Lung (tissue), 16 donors: ENCODE measurements around the gene TRIM10. TPM values are rescaled to one million over a fixed set of nuclear protein-coding genes. Genes with fewer than 3 reads are reported as not detected.

Source experiments
- ATAC-seq: fragments of 200-7000 bp; cut with Tn5 transposase; one replicate; pipeline ENCODE4 v1.9.1; 2020; ENCODE audit warnings: moderate number of reproducible peaks; ENCODE audit not compliant: insufficient read depth, low FRiP score
- DNase-seq, 3 donors: peaks; one replicate each; pipeline ENCODE4 v3.0.0-alpha.2; 2013 to 2017
- H3K27ac ChIP-seq, 2 donors: one replicate each; pipeline ENCODE4 v1.5.1; 2013; ENCODE audit warnings: mild to moderate bottlenecking in 2 of 2, moderate library complexity in 2 of 2, control low read depth in 1 of 2, inconsistent platforms in 1 of 2, low read depth in 1 of 2, low read length in 1 of 2
- H3K27me3 ChIP-seq, 3 donors: one replicate each; pipeline ENCODE4 v1.5.1; 2013; ENCODE audit warnings: low read length in 2 of 3; ENCODE audit not compliant: control insufficient read depth in 3 of 3, insufficient read depth in 3 of 3
- H3K36me3 ChIP-seq, 4 donors: one replicate each; pipeline ENCODE4 v1.5.1; 2013; ENCODE audit warnings: low read length in 4 of 4, mild to moderate bottlenecking in 1 of 4, moderate library complexity in 1 of 4; ENCODE audit not compliant: control insufficient read depth in 4 of 4, insufficient read depth in 4 of 4
- H3K4me1 ChIP-seq, 5 donors: one replicate each; pipeline ENCODE4 v1.5.1; 2013; ENCODE audit warnings: low read length in 5 of 5, mild to moderate bottlenecking in 2 of 5, moderate library complexity in 1 of 5; ENCODE audit not compliant: control insufficient read depth in 5 of 5, insufficient read depth in 5 of 5
- H3K4me3 ChIP-seq: one replicate; pipeline ENCODE4 v1.5.1; 2013; ENCODE audit warnings: mild to moderate bottlenecking, control low read depth, moderate library complexity
- H3K9ac ChIP-seq, 2 donors: one replicate each; pipeline ENCODE4 v1.5.1; 2013; ENCODE audit warnings: low read length in 2 of 2, control low read depth in 1 of 2; ENCODE audit not compliant: insufficient read depth in 1 of 2
- H3K9me3 ChIP-seq, 4 donors: one replicate each; pipeline ENCODE4 v1.5.1; 2013; ENCODE audit warnings: low read length in 3 of 4, mild to moderate bottlenecking in 1 of 4, moderate library complexity in 1 of 4; ENCODE audit not compliant: control insufficient read depth in 4 of 4, insufficient read depth in 3 of 4
- CTCF ChIP-seq: IDR thresholded peaks from 2 replicates; pipeline ENCODE4 v1.5.1; 2012; ENCODE audit warnings: mild to moderate bottlenecking; ENCODE audit errors: control extremely low read depth, extremely low read depth
- WGBS, 2 donors: extraction: QIAGEN DNeasy Blood & Tissue Kit; methylation state at CpG; one replicate each; pipeline ENCODE4 v1.1.7; 2013; 5-methylcytosine and 5-hydroxymethylcytosine counted together
- long read RNA-seq, 5 donors: transcript quantifications; one replicate each; lab custom pipeline, GENCODE V29; 2026
- polyA plus RNA-seq, 2 donors: library from polyadenylated mRNA; stranded (reverse); fragments of 200-250 nt; gene quantifications; one replicate each; pipeline ENCODE4 v1.2.1, GENCODE V29; 2013
- total RNA-seq, 2 donors: library from RNA; depleted of rRNA in 1 of 2; stranded (reverse); fragments of >200 nt in 1 of 2; gene quantifications; one replicate each; pipeline ENCODE4 v1.2.1, GENCODE V29; 2014 to 2021
- donor health status: control.
- donor health status: control.
- donor health status: Bipolar disorder and iron deficiency.
- donor health status: healthy.
- donor health status: DM: yes; HTN: yes; CAD: no.

Gene TRIM10
- total RNA-seq (1 to 10 TPM in 1 of 2 donors, under 1 TPM in 1; 0.06 to 1.8 TPM), polyA plus RNA-seq (under 1 TPM; 0.06 to 0.12 TPM)
- long read RNA-seq, donor 1, result 0 reads
- long read RNA-seq, donor 2, result 0 reads
- long read RNA-seq, donor 3, result 0 reads
- long read RNA-seq, donor 4, result 0 reads
- long read RNA-seq, donor 5, result 0 reads

GRCh38 chr6:30160785-30161531 is at the start of gene TRIM10:
Gene TRIM10, minus strand, starts transcription at chr6:30161211. Its CDS starts 353 bp downstream, at chr6:30160858.
- DNase-seq (no peak), ATAC-seq (no peak)
- 72 to 86% methylated on average over 4 of the region's 4 CpGs for WGBS, 2 donors
- TF ChIP-seq CTCF, result no peak
- Histone ChIP-seq H3K4me3 (no peak within 1 kb of the TSS), H3K36me3 (no peaks in the 10 kb centered on the region), H3K4me1 (peaks cover 0 to 3% (median 0%) of the 10 kb centered on the region in 5 donors), H3K9ac (no peak within 1 kb of the TSS), H3K9me3 (no peaks in the 10 kb centered on the region), H3K27me3 (peaks cover 0 to 25% (median 0%) of the 10 kb centered on the region in 3 donors), H3K27ac (no peak within 1 kb of the TSS)

- no peak for TF ChIP-seq CTCF
- H3K27ac ChIP-seq, result peak overlapping the region in 1 of 2 donors; percentile 89
- peaks cover 16 to 37% (median 29%) of the 10 kb centered on the region in 5 donors for H3K4me1 ChIP-seq
- peaks cover 0 to 7% (median 2%) of the 10 kb centered on the region in 4 donors for H3K36me3 ChIP-seq
- H3K4me3 ChIP-seq, result no peak overlapping the region
- H3K27me3 ChIP-seq, result no peaks in the 10 kb centered on the region
- no peaks in the 10 kb centered on the region for H3K9me3 ChIP-seq
- DNase-seq (peak in 2 of 3 donors; percentile 9 to 24), ATAC-seq (no peak)
- peak overlapping the region in 1 of 2 donors; percentile 44 for H3K9ac ChIP-seq
- WGBS, 2 donors, result 54 to 77% methylated on average over 4 of the region's 4 CpGs
Measured at GRCh38 chr6:30207619-30208295, 46.7 kb upstream of the TRIM10 start.

- 40 to 62% methylated on average over 11 of the region's 11 CpGs for WGBS, 2 donors
- peaks cover 0 to 7% (median 2%) of the 10 kb centered on the region in 4 donors for H3K36me3 ChIP-seq
- H3K9me3 ChIP-seq, result no peaks in the 10 kb centered on the region
- H3K4me3 ChIP-seq, result no peak overlapping the region
- peak overlapping the region in 1 of 2 donors; percentile 44 for H3K9ac ChIP-seq
- H3K27ac ChIP-seq, result peak overlapping the region in 1 of 2 donors; percentile 89
- peak; percentile 49 for ATAC-seq
- no peaks in the 10 kb centered on the region for H3K27me3 ChIP-seq
- peaks cover 14 to 31% (median 26%) of the 10 kb centered on the region in 5 donors for H3K4me1 ChIP-seq
- no peak for TF ChIP-seq CTCF
- DNase-seq, result peak in 2 of 3 donors; percentile 31 to 57
Measured at GRCh38 chr6:30206799-30207618, 46.0 kb upstream of the TRIM10 start.
